Measurements from ENCODE around the gene MYO3A.
"Not testable (repeated sequence)": the region's sequence is repeated elsewhere in the genome, so short reads cannot be mapped to it uniquely, and the experiment has no call there.

The MYO3A gene

DNA sequence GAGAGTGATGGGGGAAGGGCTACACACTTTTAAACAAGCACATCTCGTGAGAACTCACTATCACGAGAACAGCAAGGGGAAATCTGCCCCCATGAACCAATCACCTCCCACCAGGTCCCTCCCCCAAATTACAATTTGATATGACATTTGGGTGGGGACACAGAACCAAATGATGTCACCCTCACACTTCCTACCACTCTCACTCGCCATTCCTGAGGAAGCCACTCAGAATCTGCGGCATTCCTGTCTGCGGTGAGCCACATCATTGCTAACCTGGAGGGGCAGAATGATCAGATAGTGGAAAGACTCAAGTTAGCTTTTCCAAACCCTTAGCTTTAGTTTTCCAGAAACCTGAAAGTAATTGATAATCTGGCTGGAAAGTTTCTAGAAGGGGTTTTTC is 66.9 kb downstream of the MYO3A start:
- Histone ChIP-seq H3K27ac (ENCODE audit: low read depth, low read length) (no peak overlapping the region), H3K4me1 (ENCODE audit: control insufficient read depth, insufficient read depth, low read length) (no peaks in the 10 kb centered on the region), H3K4me3 (ENCODE audit: low read length) (no peak overlapping the region), H3K36me3 (ENCODE audit: control insufficient read depth, insufficient read depth, low read length) (no peaks in the 10 kb centered on the region), H3K27me3 (ENCODE audit: control insufficient read depth, insufficient read depth, low read length) (no peaks in the 10 kb centered on the region), H3K9ac (ENCODE audit: low read length) (no peak overlapping the region)

DNA sequence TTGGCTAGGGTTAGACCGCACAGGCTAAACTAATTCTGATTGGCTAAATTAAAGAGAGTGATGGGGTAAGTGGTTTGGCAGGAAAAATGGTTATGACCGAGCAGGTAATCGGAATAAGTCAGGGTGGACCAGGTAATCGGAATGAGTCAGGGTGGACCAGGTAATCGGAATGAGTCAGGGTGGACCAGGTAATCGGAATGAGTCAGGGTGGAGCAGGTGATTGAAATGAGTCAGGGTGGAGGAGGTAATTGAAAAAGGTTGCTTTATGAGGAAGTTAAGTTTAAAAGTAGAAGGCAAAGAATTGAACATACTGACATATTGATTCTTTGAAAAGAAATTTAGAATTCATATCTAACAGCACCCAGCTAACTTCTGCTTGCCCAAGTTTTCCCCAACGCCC is 68.4 kb downstream of the MYO3A start:
- H3K4me1 ChIP-seq (ENCODE audit: control insufficient read depth, insufficient read depth, low read length); H3K4me3 ChIP-seq (ENCODE audit: low read length); H3K27me3 ChIP-seq (ENCODE audit: control insufficient read depth, insufficient read depth, low read length); H3K9ac ChIP-seq (ENCODE audit: low read length); H3K27ac ChIP-seq (ENCODE audit: low read depth, low read length); H3K36me3 ChIP-seq (ENCODE audit: control insufficient read depth, insufficient read depth, low read length): not testable (repeated sequence)

DNA sequence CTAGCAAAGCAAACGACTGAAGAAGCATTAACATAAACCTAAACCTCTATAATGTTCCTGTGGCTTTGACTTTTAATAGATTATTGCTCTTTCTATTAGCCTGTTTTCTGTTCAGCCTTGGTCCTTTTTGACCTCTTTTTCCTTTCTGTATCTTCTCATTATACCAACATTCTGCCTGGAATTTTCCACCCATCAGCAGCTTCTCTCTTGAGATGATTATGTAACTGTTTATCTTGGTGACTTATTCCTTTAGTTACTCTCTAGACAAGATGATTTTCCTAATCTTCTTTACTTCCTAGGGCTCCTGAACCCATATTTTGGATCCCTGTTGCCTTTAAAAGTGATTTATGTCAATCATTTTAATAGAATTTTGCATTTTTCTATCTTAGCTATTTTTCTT is 81.1 kb downstream of the MYO3A start:
- H3K27me3 ChIP-seq (ENCODE audit: control insufficient read depth, insufficient read depth, low read length) = no peaks in the 10 kb centered on the region
- no peaks in the 10 kb centered on the region for H3K36me3 ChIP-seq (ENCODE audit: control insufficient read depth, insufficient read depth, low read length)
- H3K4me1 ChIP-seq (ENCODE audit: control insufficient read depth, insufficient read depth, low read length) = no peaks in the 10 kb centered on the region
- no peak overlapping the region for H3K9ac ChIP-seq (ENCODE audit: low read length)
- no peak overlapping the region for H3K4me3 ChIP-seq (ENCODE audit: low read length)
- no peak overlapping the region for H3K27ac ChIP-seq (ENCODE audit: low read depth, low read length)

DNA sequence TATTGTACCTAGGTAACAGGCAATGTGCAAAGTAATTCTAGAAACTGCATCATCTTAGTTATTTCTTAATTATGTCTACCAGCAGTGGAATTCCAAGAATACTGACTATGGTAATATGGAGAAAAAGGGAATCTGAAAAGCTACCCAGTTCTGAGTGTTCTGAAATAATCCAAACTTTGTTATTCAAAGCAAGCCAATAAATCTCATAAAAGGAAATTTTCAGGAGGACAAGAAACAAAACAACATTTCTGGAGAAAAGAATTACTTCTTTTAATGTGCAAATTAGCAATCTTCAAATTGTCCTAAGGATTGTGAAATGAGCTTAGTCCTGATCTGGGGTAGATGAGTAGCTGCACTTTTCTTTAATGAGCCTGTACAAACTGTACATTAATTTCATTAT is 88.8 kb downstream of the MYO3A start:
- H3K4me1 ChIP-seq (ENCODE audit: control insufficient read depth, insufficient read depth, low read length) = no peaks in the 10 kb centered on the region
- H3K36me3 ChIP-seq (ENCODE audit: control insufficient read depth, insufficient read depth, low read length) = no peaks in the 10 kb centered on the region
- no peak overlapping the region for H3K4me3 ChIP-seq (ENCODE audit: low read length)
- H3K27ac ChIP-seq (ENCODE audit: low read depth, low read length) = no peak overlapping the region
- no peak overlapping the region for H3K9ac ChIP-seq (ENCODE audit: low read length)
- no peaks in the 10 kb centered on the region for H3K27me3 ChIP-seq (ENCODE audit: control insufficient read depth, insufficient read depth, low read length)

DNA sequence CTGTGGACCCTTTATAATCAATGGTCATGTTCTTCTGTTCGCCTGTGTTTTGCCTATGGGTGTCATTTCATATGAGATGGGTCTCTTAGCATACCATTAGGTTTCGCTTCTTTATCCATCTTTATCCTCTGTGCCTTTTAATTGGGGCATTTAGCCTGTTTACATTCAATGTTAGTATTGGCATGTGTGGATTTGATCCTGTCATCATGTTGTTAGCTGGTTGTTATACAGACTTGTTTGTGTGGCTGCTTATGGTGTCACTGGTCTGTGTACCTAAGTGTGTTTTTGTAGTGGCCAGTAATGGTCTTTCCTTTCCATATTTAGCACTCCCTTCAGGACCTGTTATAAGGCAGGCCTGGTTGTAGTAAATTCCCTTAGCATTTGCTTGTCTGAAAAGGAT is 90.3 kb downstream of the MYO3A start:
- H3K27me3 ChIP-seq (ENCODE audit: control insufficient read depth, insufficient read depth, low read length) = no peaks in the 10 kb centered on the region
- no peaks in the 10 kb centered on the region for H3K36me3 ChIP-seq (ENCODE audit: control insufficient read depth, insufficient read depth, low read length)
- H3K4me3 ChIP-seq (ENCODE audit: low read length) = no peak overlapping the region
- H3K27ac ChIP-seq (ENCODE audit: low read depth, low read length) = no peak overlapping the region
- H3K9ac ChIP-seq (ENCODE audit: low read length) = no peak overlapping the region
- H3K4me1 ChIP-seq (ENCODE audit: control insufficient read depth, insufficient read depth, low read length) = no peaks in the 10 kb centered on the region

DNA sequence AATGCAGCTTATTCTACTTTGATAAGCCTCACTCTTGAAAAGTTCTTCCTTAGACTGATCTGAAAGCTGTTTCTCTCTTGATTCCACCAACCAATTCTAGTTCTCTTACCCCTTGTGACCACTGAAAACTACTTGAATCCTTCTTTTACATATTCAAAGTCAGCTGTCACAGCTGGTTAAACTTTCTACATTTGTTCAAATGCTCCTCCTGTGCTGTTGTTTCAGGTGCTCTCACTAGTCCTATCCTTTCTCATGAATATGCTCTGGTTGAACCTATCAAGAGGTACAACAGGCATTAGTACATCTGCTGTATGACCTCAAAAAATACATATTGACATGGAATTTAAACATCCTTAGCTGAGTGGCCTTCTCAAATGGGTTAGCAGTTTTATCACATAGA is 91.5 kb downstream of the MYO3A start:
- H3K36me3 ChIP-seq (ENCODE audit: control insufficient read depth, insufficient read depth, low read length) = no peaks in the 10 kb centered on the region
- H3K27me3 ChIP-seq (ENCODE audit: control insufficient read depth, insufficient read depth, low read length) = no peaks in the 10 kb centered on the region
- no peak overlapping the region for H3K4me3 ChIP-seq (ENCODE audit: low read length)
- no peak overlapping the region for H3K9ac ChIP-seq (ENCODE audit: low read length)
- no peaks in the 10 kb centered on the region for H3K4me1 ChIP-seq (ENCODE audit: control insufficient read depth, insufficient read depth, low read length)
- no peak overlapping the region for H3K27ac ChIP-seq (ENCODE audit: low read depth, low read length)

DNA sequence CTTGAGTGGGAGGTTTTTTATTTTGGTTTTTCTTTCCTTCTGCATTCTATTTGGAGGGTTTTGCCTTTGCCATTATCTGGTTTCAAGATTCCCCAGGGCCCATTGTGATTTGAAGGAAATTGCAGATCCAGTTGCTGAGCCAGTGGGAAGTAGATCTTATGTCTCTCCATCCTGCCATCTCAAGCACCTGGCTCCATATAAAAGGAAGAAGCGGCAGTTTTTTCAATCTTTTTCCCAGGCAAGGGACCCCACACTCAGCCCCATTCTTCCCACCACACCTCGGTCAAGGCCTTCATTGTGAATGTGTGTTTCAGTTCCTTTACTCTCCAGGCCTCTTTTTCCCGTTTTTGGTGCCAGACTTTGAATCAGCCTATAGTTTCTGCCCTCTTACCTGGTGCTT is 95.8 kb downstream of the MYO3A start:
- no peak overlapping the region for H3K4me3 ChIP-seq (ENCODE audit: low read length)
- no peak overlapping the region for H3K27ac ChIP-seq (ENCODE audit: low read depth, low read length)
- no peaks in the 10 kb centered on the region for H3K36me3 ChIP-seq (ENCODE audit: control insufficient read depth, insufficient read depth, low read length)
- no peaks in the 10 kb centered on the region for H3K4me1 ChIP-seq (ENCODE audit: control insufficient read depth, insufficient read depth, low read length)
- H3K9ac ChIP-seq (ENCODE audit: low read length) = no peak overlapping the region
- H3K27me3 ChIP-seq (ENCODE audit: control insufficient read depth, insufficient read depth, low read length) = no peaks in the 10 kb centered on the region

DNA sequence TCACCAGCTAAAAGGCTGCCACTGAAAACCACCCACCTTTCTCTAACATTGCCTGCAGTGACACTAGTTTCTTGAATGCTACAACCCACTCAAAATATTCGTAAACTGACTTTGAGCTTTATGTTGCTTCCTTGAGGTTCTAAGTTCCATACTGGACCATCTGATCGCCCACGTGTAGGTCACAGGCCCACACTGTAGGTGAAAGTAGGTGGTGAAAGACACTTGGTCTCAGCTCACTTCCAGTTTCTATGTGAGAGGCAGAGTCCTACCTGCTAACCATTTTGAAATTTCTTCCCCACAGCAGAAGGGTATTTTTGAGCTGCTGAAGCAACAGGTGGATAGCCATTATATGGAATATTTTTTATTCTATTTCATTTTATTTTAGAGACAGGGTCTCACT is 97.3 kb downstream of the MYO3A start:
- no peaks in the 10 kb centered on the region for H3K4me1 ChIP-seq (ENCODE audit: control insufficient read depth, insufficient read depth, low read length)

DNA sequence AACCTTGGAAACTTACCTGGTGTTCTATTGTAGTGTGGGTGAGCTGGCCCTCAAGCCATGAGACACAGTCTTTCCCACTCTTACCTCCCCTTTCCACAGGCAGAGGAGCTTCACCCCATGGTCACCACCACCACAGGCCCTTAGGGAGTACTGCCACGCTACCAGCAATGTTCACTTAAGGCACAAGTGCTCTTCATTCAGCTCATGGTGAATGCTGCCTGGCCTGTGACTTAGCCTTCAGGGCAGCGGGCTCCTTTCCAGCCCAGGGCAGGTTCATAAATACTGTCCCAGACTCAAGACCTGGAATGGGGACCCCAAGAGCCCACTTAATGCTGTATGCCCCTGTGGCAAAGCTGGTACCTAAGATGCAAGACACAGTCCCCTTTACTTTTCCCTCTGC is 109.4 kb downstream of the MYO3A start:
- no peaks in the 10 kb centered on the region for H3K4me1 ChIP-seq (ENCODE audit: control insufficient read depth, insufficient read depth, low read length)
- no peak overlapping the region for H3K27ac ChIP-seq (ENCODE audit: low read depth, low read length)
- H3K27me3 ChIP-seq (ENCODE audit: control insufficient read depth, insufficient read depth, low read length) = no peaks in the 10 kb centered on the region
- H3K4me3 ChIP-seq (ENCODE audit: low read length) = no peak overlapping the region
- H3K36me3 ChIP-seq (ENCODE audit: control insufficient read depth, insufficient read depth, low read length) = no peaks in the 10 kb centered on the region
- no peak overlapping the region for H3K9ac ChIP-seq (ENCODE audit: low read length)

More for the DNA sequence above, 97.3 kb downstream of the MYO3A start:
- no peak overlapping the region for H3K27ac ChIP-seq (ENCODE audit: low read depth, low read length)
- no peak overlapping the region for H3K9ac ChIP-seq (ENCODE audit: low read length)
- H3K27me3 ChIP-seq (ENCODE audit: control insufficient read depth, insufficient read depth, low read length) = no peaks in the 10 kb centered on the region
- no peak overlapping the region for H3K4me3 ChIP-seq (ENCODE audit: low read length)
- H3K36me3 ChIP-seq (ENCODE audit: control insufficient read depth, insufficient read depth, low read length) = no peaks in the 10 kb centered on the region

DNA sequence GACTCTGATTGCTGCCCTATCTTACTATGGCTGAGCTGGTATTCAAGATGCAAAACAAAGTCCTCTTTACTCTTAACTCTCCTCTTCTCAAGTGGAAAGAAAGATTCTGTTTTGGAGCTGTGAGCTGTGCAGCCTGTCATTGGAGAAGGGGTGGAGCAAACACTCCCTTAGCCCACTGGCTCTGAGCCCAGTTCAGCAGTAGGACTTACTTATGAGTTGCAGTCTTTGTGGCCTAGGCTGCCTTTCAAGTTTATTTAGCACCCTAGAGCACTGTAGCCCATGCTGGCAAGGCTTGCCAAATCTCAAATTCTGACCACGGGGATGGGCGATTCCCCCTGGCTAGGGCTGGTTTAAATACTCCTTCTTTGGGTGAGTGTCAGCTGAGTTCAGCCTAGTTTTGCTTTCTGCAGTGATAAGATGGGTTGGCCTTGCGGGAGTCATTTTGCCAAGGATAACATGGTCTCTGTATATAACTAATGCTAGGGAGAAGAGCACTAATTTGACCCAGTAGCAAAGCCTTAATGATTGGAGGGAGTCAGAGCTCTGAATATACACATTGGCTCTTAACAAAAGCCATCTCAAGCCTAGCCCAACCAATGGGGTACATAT is 110.2 kb downstream of the MYO3A start:
- Histone ChIP-seq H3K4me1 (ENCODE audit: control insufficient read depth, insufficient read depth, low read length) (no peaks in the 10 kb centered on the region), H3K36me3 (ENCODE audit: control insufficient read depth, insufficient read depth, low read length) (no peaks in the 10 kb centered on the region), H3K9ac (ENCODE audit: low read length) (no peak overlapping the region), H3K27me3 (ENCODE audit: control insufficient read depth, insufficient read depth, low read length) (no peaks in the 10 kb centered on the region), H3K4me3 (ENCODE audit: low read length) (no peak overlapping the region), H3K27ac (ENCODE audit: low read depth, low read length) (no peak overlapping the region)

DNA sequence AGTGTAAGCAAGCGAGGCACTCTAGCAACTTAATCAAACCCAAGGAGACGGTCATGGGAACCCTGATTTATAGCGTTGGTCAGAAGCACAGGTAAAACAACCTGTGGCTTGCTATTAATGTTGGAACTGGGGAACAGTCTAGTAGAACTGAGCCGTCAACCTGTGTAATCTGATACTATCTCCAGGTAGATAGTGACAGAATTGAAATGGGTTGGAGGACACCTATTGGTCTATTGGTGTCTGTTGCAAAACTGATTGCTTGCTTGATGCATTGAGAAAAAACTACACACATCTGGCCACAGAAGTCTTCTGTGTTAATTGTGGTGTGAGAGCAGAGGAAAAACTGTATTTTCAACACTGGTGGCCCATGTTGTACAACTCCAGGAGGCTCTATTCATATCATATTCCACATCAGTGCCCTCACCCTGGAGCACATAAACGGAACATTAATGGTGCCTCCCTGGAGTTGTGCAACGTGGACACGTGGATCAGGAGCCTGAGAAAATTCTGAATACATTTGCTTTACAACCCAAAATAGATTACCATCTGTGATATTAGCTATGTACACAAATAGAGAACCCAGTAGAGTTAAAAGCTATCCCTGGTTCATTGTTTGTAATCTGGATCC is 112.2 kb downstream of the MYO3A start:
- Histone ChIP-seq H3K4me1 (ENCODE audit: control insufficient read depth, insufficient read depth, low read length) (no peaks in the 10 kb centered on the region), H3K9ac (ENCODE audit: low read length) (no peak overlapping the region), H3K27me3 (ENCODE audit: control insufficient read depth, insufficient read depth, low read length) (no peaks in the 10 kb centered on the region), H3K4me3 (ENCODE audit: low read length) (no peak overlapping the region), H3K36me3 (ENCODE audit: control insufficient read depth, insufficient read depth, low read length) (no peaks in the 10 kb centered on the region), H3K27ac (ENCODE audit: low read depth, low read length) (no peak overlapping the region)

DNA sequence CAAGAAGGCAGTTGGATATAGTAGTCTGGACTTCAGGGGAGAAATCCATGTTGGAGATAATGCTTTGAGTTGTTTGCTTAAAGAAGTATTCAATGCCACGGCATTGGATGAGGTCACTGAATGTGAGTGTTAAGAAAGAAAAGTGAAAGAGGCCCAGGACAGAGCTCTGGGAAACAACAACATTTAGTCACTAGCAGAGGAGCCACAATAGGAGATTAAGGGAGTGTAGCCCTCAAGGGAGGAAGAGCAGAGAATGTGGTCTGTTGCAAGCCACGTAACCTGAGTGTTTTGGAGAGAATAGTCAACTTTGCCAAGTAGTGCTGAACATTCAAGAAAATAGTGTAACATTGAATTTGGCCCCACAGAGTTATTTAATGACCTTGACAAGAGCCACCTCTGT is 114.7 kb downstream of the MYO3A start:
- H3K4me1 ChIP-seq (ENCODE audit: control insufficient read depth, insufficient read depth, low read length) = no peaks in the 10 kb centered on the region
- no peak overlapping the region for H3K9ac ChIP-seq (ENCODE audit: low read length)
- no peak overlapping the region for H3K4me3 ChIP-seq (ENCODE audit: low read length)
- no peak overlapping the region for H3K27ac ChIP-seq (ENCODE audit: low read depth, low read length)
- H3K36me3 ChIP-seq (ENCODE audit: control insufficient read depth, insufficient read depth, low read length) = no peaks in the 10 kb centered on the region
- no peaks in the 10 kb centered on the region for H3K27me3 ChIP-seq (ENCODE audit: control insufficient read depth, insufficient read depth, low read length)

DNA sequence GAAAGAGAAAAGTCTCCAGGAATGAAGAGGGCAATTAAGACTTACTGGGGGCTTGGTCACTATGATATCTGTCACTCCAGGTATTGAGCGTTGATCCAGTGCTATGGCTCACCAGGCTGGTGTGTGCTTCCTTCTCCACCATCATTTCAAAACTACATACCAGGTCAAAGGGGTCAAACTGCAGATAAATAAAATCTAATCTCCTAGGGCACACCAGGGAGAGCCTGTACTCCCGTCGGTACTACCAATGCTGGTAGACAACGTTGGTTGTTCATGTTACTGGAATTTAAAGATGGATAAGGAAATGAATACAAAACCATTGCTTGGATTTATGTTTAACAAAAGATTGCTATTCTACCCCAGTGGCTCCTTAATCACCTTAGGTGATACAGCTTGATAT is 118.3 kb downstream of the MYO3A start:
- Histone ChIP-seq H3K4me3 (ENCODE audit: low read length) (no peak overlapping the region), H3K27ac (ENCODE audit: low read depth, low read length) (no peak overlapping the region), H3K36me3 (ENCODE audit: control insufficient read depth, insufficient read depth, low read length) (no peaks in the 10 kb centered on the region), H3K27me3 (ENCODE audit: control insufficient read depth, insufficient read depth, low read length) (no peaks in the 10 kb centered on the region), H3K9ac (ENCODE audit: low read length) (no peak overlapping the region), H3K4me1 (ENCODE audit: control insufficient read depth, insufficient read depth, low read length) (no peaks in the 10 kb centered on the region)
